GM18499 (cell line): ENCODE measurements around the gene TCAP.

Experiments used
- ATAC-seq: cut with Tn5 transposase; IDR thresholded peaks from one replicate; pipeline ENCODE4 v1.9.1; 2021; ENCODE audit warnings: moderate number of reproducible peaks; ENCODE audit not compliant: insufficient read depth, unreplicated experiment

TCAP gene

DNA sequence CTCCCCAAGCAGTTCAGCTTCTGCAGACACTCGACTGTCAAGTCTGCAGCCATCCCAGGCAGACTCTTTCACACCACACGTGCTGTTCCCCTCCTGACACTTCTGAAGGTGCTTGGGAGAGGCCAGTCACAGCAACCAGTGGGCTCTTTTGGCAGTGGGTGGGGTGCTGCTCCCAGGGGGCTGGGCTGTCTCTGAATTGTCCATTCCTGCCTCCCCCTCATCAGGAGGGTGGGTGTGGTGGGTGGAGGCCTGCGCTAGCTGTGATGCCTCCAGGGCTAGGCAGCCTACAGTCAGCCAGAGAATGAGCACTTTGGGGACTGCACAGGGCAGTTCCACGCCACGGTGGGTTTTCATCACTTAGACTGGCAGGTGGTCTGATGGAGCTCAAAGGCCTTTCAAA lies 17.9 kb upstream of the TCAP start:
- ATAC-seq, result no peak

DNA sequence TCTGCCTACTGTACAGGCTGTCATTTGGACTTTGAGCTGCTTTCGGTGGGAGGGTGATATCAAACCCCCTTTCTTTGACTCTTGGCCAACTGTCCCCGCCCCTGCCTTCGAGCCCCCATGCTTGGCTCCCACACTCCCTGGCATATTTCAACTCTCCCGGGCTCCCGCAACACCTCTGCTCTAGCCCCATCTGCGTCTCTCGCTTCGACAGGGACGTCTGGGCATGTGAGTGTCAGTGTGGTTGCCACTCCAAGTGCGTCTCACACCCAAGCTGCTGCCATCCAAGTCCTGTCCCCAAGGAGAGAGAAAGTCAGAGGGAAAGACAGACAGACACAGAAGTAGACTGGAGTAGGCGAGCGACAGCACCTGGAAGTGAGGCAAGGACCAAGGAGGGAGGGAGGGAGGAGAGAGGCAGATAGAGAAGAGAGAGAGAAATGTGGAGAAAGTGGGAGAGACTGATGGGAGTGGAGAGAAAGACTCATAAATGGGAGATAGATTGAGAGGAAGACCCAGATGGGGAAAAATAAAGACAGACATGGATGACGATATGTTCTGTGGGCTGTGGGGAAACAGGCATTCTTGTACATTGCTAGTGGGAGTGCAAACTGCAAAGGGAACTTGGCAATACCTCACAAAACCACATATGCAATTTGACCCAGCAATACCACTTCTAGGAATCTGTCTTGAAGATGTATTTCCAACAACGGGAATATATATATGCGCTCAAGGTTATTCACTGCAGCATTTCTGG lies 16.4 kb upstream of the TCAP start:
- no peak for ATAC-seq

- ATAC-seq, result no peak
Measured at GRCh38 chr17:39650121-39650579, 15.0 kb upstream of the TCAP start.

GRCh38 chr17:39651923-39652586 lies 13.1 kb upstream of the TCAP start:
- ATAC-seq, result no peak

GRCh38 chr17:39652587-39653315 lies 12.4 kb upstream of the TCAP start:
- ATAC-seq, result no peak

- no peak for ATAC-seq
Measured at GRCh38 chr17:39653316-39653661, 11.9 kb upstream of the TCAP start.

- no peak for ATAC-seq
Measured at GRCh38 chr17:39653662-39654331, 11.4 kb upstream of the TCAP start.

GRCh38 chr17:39655105-39655504 lies 10.0 kb upstream of the TCAP start:
- ATAC-seq, result no peak

GRCh38 chr17:39658346-39658745 lies 6.8 kb upstream of the TCAP start:
- no peak for ATAC-seq

DNA sequence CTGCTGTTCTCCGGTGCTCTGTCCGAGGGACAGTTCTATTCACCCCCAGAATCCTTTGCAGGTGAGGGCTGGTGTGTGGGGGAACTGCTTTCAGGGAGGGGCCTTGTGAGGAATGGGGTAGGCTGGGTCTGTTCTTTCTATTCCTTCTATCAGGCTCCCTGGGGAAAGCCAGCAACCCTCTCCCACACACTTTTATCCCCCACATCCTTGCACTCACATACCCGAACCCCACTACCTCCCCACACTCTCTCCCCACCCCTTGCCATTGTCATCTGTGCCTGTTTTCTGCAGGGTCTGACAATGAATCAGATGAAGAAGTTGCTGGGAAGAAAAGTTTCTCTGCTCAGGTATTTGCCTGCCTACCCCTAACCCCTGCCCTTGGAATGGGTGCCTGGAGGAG lies 6.4 kb upstream of the TCAP start:
- no peak for ATAC-seq

DNA sequence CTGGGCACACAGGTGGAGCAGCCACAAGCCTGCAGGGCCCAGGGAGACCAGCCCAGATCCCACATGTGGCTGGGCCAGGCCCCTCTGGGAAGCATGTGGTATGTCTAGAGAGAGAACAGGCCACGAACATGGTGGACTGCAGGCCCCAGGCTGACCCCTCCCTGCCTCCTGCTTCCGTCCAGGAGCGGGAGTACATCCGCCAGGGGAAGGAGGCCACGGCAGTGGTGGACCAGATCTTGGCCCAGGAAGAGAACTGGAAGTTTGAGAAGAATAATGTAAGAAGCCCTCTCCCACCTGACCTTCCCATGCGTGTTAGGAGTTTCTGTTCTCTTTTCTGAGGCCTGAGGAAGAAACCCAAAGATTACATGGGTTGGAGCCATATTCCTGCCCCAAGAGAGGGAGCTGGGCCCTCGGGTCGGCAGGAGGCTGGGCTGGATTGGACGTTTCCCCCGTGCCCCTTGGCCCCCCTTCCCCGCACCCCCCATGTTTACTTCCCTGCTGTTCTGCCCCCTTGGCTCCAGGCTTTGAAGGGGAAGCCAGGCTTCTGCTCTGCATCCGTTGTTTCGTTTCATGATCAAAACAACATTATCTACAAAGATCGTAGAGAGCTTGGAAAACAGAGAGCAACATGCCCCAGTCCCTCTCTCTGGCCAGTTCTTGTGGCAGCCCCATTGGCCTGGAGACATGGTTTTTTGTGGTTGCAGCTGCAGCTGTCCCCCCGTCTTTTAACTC lies 5.7 kb upstream of the TCAP start:
- ATAC-seq, result no peak

- no peak for ATAC-seq
Measured at GRCh38 chr17:39660011-39660360, 5.2 kb upstream of the TCAP start.

DNA sequence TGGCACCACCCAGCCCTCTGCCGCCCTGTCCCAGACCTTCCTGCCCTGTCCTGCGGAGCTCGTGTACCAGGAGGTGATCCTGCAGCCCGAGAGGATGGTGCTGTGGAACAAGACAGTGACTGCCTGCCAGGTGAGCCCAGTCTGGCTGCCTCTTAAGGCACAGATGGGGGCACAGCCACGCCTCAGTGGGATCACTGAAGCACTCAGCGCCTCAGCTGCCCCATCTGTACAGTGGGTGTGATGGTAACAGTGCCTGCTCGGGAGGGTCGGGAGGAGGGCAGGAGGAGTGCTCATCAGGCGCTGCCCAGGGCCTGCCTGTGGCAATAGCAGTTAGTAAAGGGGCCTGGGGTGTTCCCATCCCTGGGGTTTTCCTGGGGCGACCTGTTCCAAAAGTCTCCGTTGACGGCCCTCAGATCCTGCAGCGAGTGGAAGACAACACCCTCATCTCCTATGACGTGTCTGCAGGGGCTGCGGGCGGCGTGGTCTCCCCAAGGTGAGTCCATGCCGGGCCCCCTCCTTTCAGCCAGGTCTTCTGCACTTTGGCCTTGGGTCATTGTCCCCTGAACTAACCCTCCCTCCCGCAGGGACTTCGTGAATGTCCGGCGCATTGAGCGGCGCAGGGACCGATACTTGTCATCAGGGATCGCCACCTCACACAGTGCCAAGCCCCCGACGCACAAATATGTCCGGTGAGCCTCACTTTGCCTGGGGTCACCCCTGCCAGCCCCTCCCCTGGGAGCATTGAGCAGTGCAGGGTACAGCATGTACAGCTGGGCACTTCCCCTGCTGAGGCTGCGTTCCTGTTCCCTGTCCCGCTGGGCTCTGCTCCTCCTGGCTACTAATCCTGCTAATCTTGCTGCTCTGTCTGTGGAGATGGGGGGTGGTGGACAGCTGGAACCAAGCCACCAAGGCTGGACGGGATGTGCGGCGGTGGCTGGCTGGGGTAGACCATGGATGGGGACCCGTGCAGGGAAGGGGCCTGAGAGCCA lies 4.5 kb upstream of the TCAP start:
- no peak for ATAC-seq

- no peak for ATAC-seq
Measured at GRCh38 chr17:39661744-39662541, 3.2 kb upstream of the TCAP start.

DNA sequence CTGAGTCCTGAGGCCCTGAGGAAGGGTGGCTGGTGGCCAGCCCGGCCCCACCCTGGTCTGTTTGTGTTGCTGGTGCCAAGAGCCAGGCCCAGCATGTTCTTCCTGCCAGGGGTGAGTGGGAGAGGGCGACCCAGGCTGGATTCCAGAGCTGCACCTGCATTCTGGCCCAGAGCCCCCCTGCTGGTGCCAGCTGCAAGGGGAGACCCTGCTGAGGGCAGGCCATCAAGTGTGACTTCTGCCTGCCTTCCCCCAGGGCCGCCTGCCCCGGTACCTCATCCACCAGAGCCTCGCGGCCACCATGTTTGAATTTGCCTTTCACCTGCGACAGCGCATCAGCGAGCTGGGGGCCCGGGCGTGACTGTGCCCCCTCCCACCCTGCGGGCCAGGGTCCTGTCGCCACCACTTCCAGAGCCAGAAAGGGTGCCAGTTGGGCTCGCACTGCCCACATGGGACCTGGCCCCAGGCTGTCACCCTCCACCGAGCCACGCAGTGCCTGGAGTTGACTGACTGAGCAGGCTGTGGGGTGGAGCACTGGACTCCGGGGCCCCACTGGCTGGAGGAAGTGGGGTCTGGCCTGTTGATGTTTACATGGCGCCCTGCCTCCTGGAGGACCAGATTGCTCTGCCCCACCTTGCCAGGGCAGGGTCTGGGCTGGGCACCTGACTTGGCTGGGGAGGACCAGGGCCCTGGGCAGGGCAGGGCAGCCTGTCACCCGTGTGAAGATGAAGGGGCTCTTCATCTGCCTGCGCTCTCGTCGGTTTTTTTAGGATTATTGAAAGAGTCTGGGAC lies 2.4 kb upstream of the TCAP start:
- ATAC-seq, result no peak

GRCh38 chr17:39663340-39663687 lies 1.8 kb upstream of the TCAP start:
- no peak for ATAC-seq

- ATAC-seq, result no peak
Measured at GRCh38 chr17:39663688-39664580, 1.2 kb upstream of the TCAP start.
